WTC11 (cell line): Measurements from ENCODE around the gene COMMD7.

Source experiments
- ARID4B ChIP-seq: sonication (generic); formaldehyde crosslinking; IDR thresholded peaks from 2 replicates; pipeline ENCODE4 v1.8.0; 2023; ENCODE audit warnings: missing genetic modification reagents, mild to moderate bottlenecking, borderline replicate concordance
- CTCF ChIP-seq: fragments of 200-600 bp; IDR thresholded peaks from 2 replicates; pipeline ENCODE4 v1.8.0; 2022; ENCODE audit warnings: antibody characterized with exemption
- JAZF1 ChIP-seq: fragments of 250-450 bp; sonication (Bioruptor Pico); IDR thresholded peaks from 2 replicates; pipeline ENCODE4 v1.9.0; 2021; ENCODE audit warnings: moderate library complexity, mild to moderate bottlenecking, inconsistent platforms
- SMAD3 ChIP-seq: sonication (generic); formaldehyde crosslinking; IDR thresholded peaks from 2 replicates; pipeline ENCODE4 v1.8.0; 2022; ENCODE audit warnings: missing genetic modification reagents, mild to moderate bottlenecking, borderline replicate concordance
- ZBTB21 ChIP-seq: sonication (generic); formaldehyde crosslinking; IDR thresholded peaks from 2 replicates; pipeline ENCODE4 v1.8.1; 2023; ENCODE audit warnings: mild to moderate bottlenecking, missing genetic modification reagents, borderline replicate concordance
- TF ChIP-seq, protein P1 (sequence below): sonication (generic); formaldehyde crosslinking; IDR thresholded peaks from 2 replicates; pipeline ENCODE4 v1.8.1; 2023; ENCODE audit warnings: mild to moderate bottlenecking, missing genetic modification reagents, moderate library complexity

DNA sequence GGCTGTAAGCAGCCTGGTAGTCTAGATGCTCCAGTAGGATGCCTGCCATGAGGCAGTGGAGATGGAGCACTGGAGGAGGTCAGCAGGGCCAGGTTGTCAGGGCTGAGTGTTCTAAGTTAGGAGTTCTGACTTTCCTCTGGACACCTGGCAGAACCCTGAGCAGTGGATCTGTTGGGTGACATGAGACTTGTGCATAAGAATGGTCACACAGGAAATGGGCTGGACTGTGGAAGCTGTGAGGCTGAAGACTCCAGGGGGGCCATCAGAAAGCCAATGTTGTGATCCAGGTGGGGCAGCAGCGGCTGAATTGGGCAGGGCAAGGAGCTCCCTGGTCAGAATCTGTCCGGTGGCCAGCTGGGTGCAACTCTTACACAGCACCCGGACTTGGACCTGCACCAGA is 45.7 kb downstream of the COMMD7 start:
- TF ChIP-seq ARID4B (CRISPR knock-in tag) (no peak), CTCF (no peak), ZBTB21 (no peak), JAZF1 (CRISPR knock-in tag) (no peak), SMAD3 (CRISPR knock-in tag) (no peak)
- TF ChIP-seq, protein P1, sequence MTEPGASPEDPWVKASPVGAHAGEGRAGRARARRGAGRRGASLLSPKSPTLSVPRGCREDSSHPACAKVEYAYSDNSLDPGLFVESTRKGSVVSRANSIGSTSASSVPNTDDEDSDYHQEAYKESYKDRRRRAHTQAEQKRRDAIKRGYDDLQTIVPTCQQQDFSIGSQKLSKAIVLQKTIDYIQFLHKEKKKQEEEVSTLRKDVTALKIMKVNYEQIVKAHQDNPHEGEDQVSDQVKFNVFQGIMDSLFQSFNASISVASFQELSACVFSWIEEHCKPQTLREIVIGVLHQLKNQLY (CRISPR knock-in tag) = no peak
